Right lobe of liver (tissue), 6 donors: Measurements from ENCODE around the gene NTMT1. TPM values are rescaled to one million over a fixed set of nuclear protein-coding genes. Genes with fewer than 3 reads are reported as not detected.

Experiments used
- ATAC-seq, 4 donors: fragments of 200-7000 bp; cut with Tn5 transposase; one replicate each; pipeline ENCODE4 v1.9.1; 2020; ENCODE audit warnings: mild to moderate bottlenecking in 4 of 4, moderate library complexity in 4 of 4
- DNase-seq, 3 donors: peaks; one replicate each; pipeline ENCODE4 v3.0.0-alpha.2; 2020
- H3K27ac ChIP-seq, 3 donors: fragments of 200-600 bp; one replicate each; pipeline ENCODE4 v1.8.0; 2022
- H3K27me3 ChIP-seq, 2 donors: fragments of 200-600 bp; one replicate each; pipeline ENCODE4 v1.8.0; 2022
- H3K36me3 ChIP-seq, 4 donors: fragments of 200-600 bp; sonication (generic) in 1 of 4; one replicate each; pipeline versions ENCODE4 v1.5.1 to v1.8.0; 2017 to 2022; ENCODE audit warnings: control low read depth in 1 of 4
- H3K4me1 ChIP-seq, 4 donors: fragments of 200-600 bp; sonication (generic) in 1 of 4; one replicate each; pipeline versions ENCODE4 v1.5.1 to v1.8.0; 2017 to 2022; ENCODE audit warnings: control low read depth in 1 of 4
- H3K4me3 ChIP-seq, 3 donors: fragments of 200-600 bp; one replicate each; pipeline ENCODE4 v1.8.0; 2022
- H3K9me3 ChIP-seq, 4 donors: fragments of 200-600 bp; sonication (generic) in 1 of 4; one replicate each; pipeline versions ENCODE4 v1.5.1 to v1.8.0; 2017 to 2022; ENCODE audit warnings: control low read depth in 1 of 4
- CTCF ChIP-seq, 4 donors: fragments of 200-600 bp in 3 of 4; fragments of 450-650 bp in 1 of 4; IDR thresholded peaks; one replicate each; pipeline versions ENCODE4 v1.5.1 to v1.8.0; 2016 to 2022; ENCODE audit warnings: antibody characterized with exemption in 4 of 4, mild to moderate bottlenecking in 2 of 4
- POLR2A ChIP-seq: fragments of 450-650 bp; IDR thresholded peaks from one replicate; pipeline ENCODE4 v1.6.1; 2017; ENCODE audit warnings: antibody characterized with exemption, mild to moderate bottlenecking
- WGBS: methylation state at CpG from one replicate; pipeline ENCODE4 v1.1.6; 2018; ENCODE audit warnings: low coverage, low lambda C conversion rate; ENCODE audit not compliant: insufficient coverage; ENCODE audit errors: missing lambda C conversion rate; 5-methylcytosine and 5-hydroxymethylcytosine counted together
- intact Hi-C, 2 donors: fragments of 100-400 bp; cut with DNase I; formaldehyde crosslinking; loops; one replicate each; pipeline versions ENCODE4 v1.11.2 to v1.14.1; 2022
- total RNA-seq, 6 experiments: library from RNA; depleted of rRNA in 2 of 6; stranded (reverse); fragments of >200 nt in 2 of 6; fragmentation: NEBNext Ultra II Directional in 3 of 6; extraction: Animal tissue kit (Norgen Biotek cat#: 25700) in 3 of 6; gene quantifications; one replicate each; pipeline versions ENCODE4 v1.1.0 to v1.2.4, GENCODE V29; 2016 to 2023
- donor health status: DM: no; HTN: yes; CAD: no.
- donor health status: DM: no; HTN: no; CAD: no.
- donor health status: DM: no; HTN: no; CAD: no.
- donor health status: DM: no; HTN: yes; CAD: no.
- donor health status: DM: no; HTN: yes; CAD: no.

The NTMT1 gene
- total RNA-seq, 6 experiments from 2014 or later: 15.6 to 28.3 (median 20.7) TPM

- ATAC-seq (no peak), DNase-seq (no peak)
- Histone ChIP-seq H3K9me3 (no peaks in the 10 kb centered on the region), H3K4me1 (no peaks in the 10 kb centered on the region), H3K27ac (no peak overlapping the region), H3K27me3 (no peaks in the 10 kb centered on the region), H3K4me3 (no peak overlapping the region), H3K36me3 (no peaks in the 10 kb centered on the region)
- 40% methylated on average over 18 of the region's 19 CpGs for WGBS
- TF ChIP-seq CTCF (IDR thresholded peaks at IDR 0.05) (no peak), POLR2A (no peak)
- intact Hi-C loops: no loop called here
Measured at GRCh38 chr9:129653823-129654553, 28.0 kb downstream of the NTMT1 start.

DNA sequence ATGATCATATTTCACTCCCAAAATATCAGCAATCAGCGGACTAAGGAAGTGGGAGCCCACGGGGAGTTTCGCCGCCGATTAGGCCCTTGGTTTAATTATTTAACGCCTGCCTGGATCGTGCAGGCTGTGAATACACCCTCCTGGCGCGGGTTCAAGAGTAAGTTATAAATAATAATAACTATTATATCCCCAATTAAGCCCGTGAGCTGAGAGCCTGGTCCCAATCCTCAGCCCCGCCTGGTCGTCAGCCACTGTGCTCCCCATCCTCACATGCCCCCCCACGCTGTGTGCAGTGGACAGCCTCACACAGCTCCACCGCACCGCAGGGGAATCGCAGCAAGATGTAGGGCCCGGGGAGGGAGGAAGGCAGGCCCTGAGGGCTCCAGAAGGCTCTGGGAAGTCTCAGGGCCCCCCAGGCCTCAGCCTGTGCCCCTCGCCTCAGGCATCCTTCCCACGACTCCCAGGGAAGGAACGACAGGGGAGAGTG, 28.6 kb downstream of the NTMT1 start:
- no peaks in the 10 kb centered on the region for H3K36me3 ChIP-seq
- no peak overlapping the region for H3K27ac ChIP-seq
- WGBS: 47% methylated on average over 17 of the region's 20 CpGs
- TF ChIP-seq CTCF (IDR thresholded peaks at IDR 0.05) (no peak), POLR2A (no peak)
- no peaks in the 10 kb centered on the region for H3K4me1 ChIP-seq
- intact Hi-C loops: no loop called here
- H3K4me3 ChIP-seq: no peak overlapping the region
- DNase-seq: peak in 1 of 3 donors; percentile 11
- no peak for ATAC-seq
- H3K9me3 ChIP-seq: no peaks in the 10 kb centered on the region
- no peaks in the 10 kb centered on the region for H3K27me3 ChIP-seq

DNA sequence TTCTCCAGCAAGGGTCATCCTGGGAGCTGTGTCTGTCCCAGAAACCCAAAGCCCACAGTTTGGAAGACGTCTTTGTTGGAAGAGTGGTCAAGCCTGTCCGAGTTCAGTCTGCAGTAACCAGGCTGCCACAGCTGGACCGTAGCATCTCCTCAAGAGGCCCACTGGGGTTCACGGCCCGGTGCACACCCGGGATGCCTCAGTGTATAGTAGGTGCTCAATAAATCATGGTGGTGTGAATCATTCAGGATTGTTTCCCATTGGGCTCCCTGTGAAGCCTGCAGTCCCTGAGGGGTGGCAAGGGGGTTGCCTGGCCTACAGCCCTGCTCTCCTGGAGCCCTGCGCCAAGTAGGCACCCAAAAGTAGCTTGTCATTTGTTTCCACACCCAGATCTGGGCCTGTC, 29.2 kb downstream of the NTMT1 start:
- no peak for DNase-seq
- WGBS: 67% methylated on average over 1 of the region's 7 CpGs
- Histone ChIP-seq H3K27me3 (no peaks in the 10 kb centered on the region), H3K4me1 (no peaks in the 10 kb centered on the region), H3K4me3 (no peak overlapping the region), H3K27ac (no peak overlapping the region), H3K36me3 (no peaks in the 10 kb centered on the region), H3K9me3 (no peaks in the 10 kb centered on the region)
- intact Hi-C loops: no loop called here
- TF ChIP-seq CTCF (IDR thresholded peaks at IDR 0.05): no peak
- ATAC-seq: no peak

DNA sequence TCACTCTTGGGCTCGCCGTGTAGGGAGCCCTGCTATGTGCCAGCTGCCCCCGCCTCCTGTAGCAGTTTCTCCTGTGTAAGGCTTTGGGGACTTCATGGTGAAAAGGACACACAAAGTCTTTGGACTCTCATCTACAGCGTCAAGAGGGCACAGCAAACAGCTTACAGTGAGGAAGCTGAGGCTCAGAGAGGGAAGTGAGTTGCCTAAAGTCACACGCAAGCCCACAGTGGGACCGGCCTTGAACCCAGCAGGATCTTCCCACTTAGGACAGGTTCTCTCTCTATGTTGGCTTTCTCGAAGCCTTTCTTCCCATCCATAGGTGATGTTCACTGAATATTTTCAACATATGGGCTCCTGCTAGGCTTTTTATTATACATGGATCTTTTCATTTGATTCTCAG, 29.7 kb downstream of the NTMT1 start:
- DNase-seq: no peak
- no peak for TF ChIP-seq CTCF (IDR thresholded peaks at IDR 0.05)
- TF ChIP-seq POLR2A: no peak
- H3K36me3 ChIP-seq: no peaks in the 10 kb centered on the region
- H3K4me3 ChIP-seq: no peak overlapping the region
- no peaks in the 10 kb centered on the region for H3K4me1 ChIP-seq
- H3K9me3 ChIP-seq: no peaks in the 10 kb centered on the region
- no peak overlapping the region for H3K27ac ChIP-seq
- no peak for ATAC-seq
- H3K27me3 ChIP-seq: no peaks in the 10 kb centered on the region
- 51% methylated on average over 3 of the region's 7 CpGs for WGBS
- intact Hi-C loops: no loop called here
